ENCODE results near the gene NPSR1. TPM values are rescaled to one million over a fixed set of nuclear protein-coding genes. Genes with fewer than 3 reads are reported as not detected.

The NPSR1 gene
- total and polyA plus RNA-seq, 9 of the 15 experiments (the other 6 are each of a cell fraction or from before 2014, with no cell fraction given) = not detected

DNA sequence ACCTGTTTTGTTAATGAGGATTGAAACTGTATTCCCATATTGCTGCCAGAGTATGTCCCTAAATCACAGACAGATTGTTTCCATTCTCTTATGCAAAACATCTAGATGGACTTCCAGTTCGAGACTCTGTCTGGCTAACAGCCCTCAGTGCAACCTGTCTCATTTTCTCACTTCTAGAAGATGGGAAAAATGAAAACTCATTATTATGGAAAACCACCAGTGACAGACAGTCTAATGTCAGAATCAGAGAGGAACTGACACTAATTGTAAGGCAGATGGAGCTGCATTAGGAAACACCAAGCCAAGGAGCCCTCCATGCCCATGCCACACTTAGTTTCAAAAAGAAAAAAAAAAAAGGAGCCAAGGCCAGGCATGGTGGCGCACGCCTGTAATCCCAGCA lies 61.6 kb downstream of the NPSR1 start:
- no peak for FAIRE-seq
- Histone ChIP-seq H3K9me1 (ENCODE audit: control insufficient read depth, insufficient read depth, low read length) (no peaks in the 10 kb centered on the region), H4K20me1 (replicated peaks; ENCODE audit: control insufficient read depth, insufficient read depth, low read length) (no peaks in the 10 kb centered on the region), H3K4me2 (ENCODE audit: insufficient read depth, low read length) (no peak overlapping the region), H3K4me3 (no peak overlapping the region), H3K27ac (ENCODE audit: extremely low read depth, low read depth, low read length) (no peak overlapping the region), H3K79me2 (ENCODE audit: control insufficient read depth, insufficient read depth, low read length) (no peaks in the 10 kb centered on the region), H3K9me3 (replicated peaks; ENCODE audit: control insufficient read depth, insufficient read depth, low read depth, low read length) (no peaks in the 10 kb centered on the region), H3K36me3 (ENCODE audit: control insufficient read depth, insufficient read depth, low read length) (no peaks in the 10 kb centered on the region), H2AFZ (ENCODE audit: low read depth, low read length) (no peak overlapping the region), H3K4me1 (replicated peaks in 1 of 2; ENCODE audit: control insufficient read depth in 2 of 2, insufficient read depth in 2 of 2, low read length in 2 of 2) (no peaks in the 10 kb centered on the region), H3K27me3 (ENCODE audit: control insufficient read depth in 2 of 2, insufficient read depth in 2 of 2, low read length in 2 of 2) (no peaks in the 10 kb centered on the region), H3K9ac (ENCODE audit: insufficient read depth in 1 of 2, low read depth in 2 of 2, low read length in 2 of 2) (no peak overlapping the region)
- no peak for ATAC-seq
- no TSS peak for BruUV-seq (replicated peaks)
- TF ChIP-seq, protein P1, sequence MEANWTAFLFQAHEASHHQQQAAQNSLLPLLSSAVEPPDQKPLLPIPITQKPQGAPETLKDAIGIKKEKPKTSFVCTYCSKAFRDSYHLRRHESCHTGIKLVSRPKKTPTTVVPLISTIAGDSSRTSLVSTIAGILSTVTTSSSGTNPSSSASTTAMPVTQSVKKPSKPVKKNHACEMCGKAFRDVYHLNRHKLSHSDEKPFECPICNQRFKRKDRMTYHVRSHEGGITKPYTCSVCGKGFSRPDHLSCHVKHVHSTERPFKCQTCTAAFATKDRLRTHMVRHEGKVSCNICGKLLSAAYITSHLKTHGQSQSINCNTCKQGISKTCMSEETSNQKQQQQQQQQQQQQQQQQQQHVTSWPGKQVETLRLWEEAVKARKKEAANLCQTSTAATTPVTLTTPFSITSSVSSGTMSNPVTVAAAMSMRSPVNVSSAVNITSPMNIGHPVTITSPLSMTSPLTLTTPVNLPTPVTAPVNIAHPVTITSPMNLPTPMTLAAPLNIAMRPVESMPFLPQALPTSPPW (CRISPR knock-in tag; IDR thresholded peaks at IDR 0.05) = no peak
- TF ChIP-seq RBM39 (optimal IDR thresholded peaks at IDR 0.05; ENCODE audit: low read depth, low read length) (no peak), RAD51 (IDR thresholded peaks at IDR 0.05; ENCODE audit: borderline replicate concordance, low read depth) (no peak)
- ChIA-PET CTCF (ENCODE audit: low intra/inter-chr PET ratio) (no interaction called here), POLR2A (no interaction called here)
- intact Hi-C loops (cut with micrococcal nuclease) = no loop called here
- in situ Hi-C loops (cut with MboI) = no loop called here
- no peak for DNase-seq (ENCODE audit: extremely low read depth in 1 of 4, low spot score in 3 of 4)
- WGBS (ENCODE audit: insufficient coverage, low coverage, missing lambda C conversion rate) = 0% methylated on average over 1 of the region's 3 CpGs

DNA sequence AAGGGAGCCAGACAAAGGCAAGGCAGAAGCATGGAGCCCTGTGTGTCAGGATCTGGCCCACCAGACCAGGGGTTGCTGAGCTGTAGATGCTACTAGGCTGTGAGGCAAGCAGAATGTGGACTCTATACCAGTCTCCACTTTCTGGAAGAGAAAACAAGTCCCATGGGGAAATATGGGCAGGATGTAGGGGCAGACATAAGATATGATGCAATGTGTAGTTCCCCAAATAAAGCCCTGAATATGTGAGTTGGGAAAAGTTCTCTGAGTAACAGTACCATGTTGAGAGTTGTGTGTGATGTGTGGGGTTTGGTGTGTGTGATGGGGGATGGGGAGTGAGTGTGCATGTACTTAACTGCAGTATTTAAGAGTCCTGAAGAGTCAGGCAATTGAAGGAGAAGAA lies 62.3 kb downstream of the NPSR1 start:
- ATAC-seq (no peak), FAIRE-seq (no peak), DNase-seq (ENCODE audit: extremely low read depth in 1 of 4, low spot score in 3 of 4) (no peak)
- no TSS peak for BruUV-seq (replicated peaks)
- CTCF ChIA-PET (ENCODE audit: low intra/inter-chr PET ratio) = no interaction called here
- Histone ChIP-seq H3K4me1 (replicated peaks in 1 of 2; ENCODE audit: control insufficient read depth in 2 of 2, insufficient read depth in 2 of 2, low read length in 2 of 2) (no peaks in the 10 kb centered on the region), H3K9ac (ENCODE audit: insufficient read depth in 1 of 2, low read depth in 2 of 2, low read length in 2 of 2) (no peak overlapping the region), H3K27me3 (ENCODE audit: control insufficient read depth in 2 of 2, insufficient read depth in 2 of 2, low read length in 2 of 2) (no peaks in the 10 kb centered on the region), H3K27ac (ENCODE audit: extremely low read depth, low read depth, low read length) (no peak overlapping the region), H3K79me2 (ENCODE audit: control insufficient read depth, insufficient read depth, low read length) (no peaks in the 10 kb centered on the region), H3K36me3 (ENCODE audit: control insufficient read depth, insufficient read depth, low read length) (no peaks in the 10 kb centered on the region), H3K9me3 (replicated peaks; ENCODE audit: control insufficient read depth, insufficient read depth, low read depth, low read length) (no peaks in the 10 kb centered on the region), H3K9me1 (ENCODE audit: control insufficient read depth, insufficient read depth, low read length) (no peaks in the 10 kb centered on the region), H3K4me2 (ENCODE audit: insufficient read depth, low read length) (no peak overlapping the region), H2AFZ (ENCODE audit: low read depth, low read length) (no peak overlapping the region), H4K20me1 (replicated peaks; ENCODE audit: control insufficient read depth, insufficient read depth, low read length) (no peaks in the 10 kb centered on the region), H3K4me3 (no peak overlapping the region)
- POLR2A ChIA-PET = interaction anchor here (0.6 kb wide), 1 partner anchor 701 kb away, joined by 3 read pairs; no protein-coding TSS in a partner anchor
- in situ Hi-C loops (cut with MboI) = no loop called here
- intact Hi-C loops (cut with micrococcal nuclease) = no loop called here
- TF ChIP-seq, protein P2, sequence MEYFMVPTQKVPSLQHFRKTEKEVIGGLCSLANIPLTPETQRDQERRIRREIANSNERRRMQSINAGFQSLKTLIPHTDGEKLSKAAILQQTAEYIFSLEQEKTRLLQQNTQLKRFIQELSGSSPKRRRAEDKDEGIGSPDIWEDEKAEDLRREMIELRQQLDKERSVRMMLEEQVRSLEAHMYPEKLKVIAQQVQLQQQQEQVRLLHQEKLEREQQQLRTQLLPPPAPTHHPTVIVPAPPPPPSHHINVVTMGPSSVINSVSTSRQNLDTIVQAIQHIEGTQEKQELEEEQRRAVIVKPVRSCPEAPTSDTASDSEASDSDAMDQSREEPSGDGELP (CRISPR knock-in tag; IDR thresholded peaks at IDR 0.05; ENCODE audit: borderline replicate concordance) = no peak
- TF ChIP-seq RBM15 (IDR thresholded peaks at IDR 0.05; ENCODE audit: insufficient read depth, low read length) (no peak), ATF7 (IDR thresholded peaks at IDR 0.05) (no peak)
- TF ChIP-seq, protein P3, sequence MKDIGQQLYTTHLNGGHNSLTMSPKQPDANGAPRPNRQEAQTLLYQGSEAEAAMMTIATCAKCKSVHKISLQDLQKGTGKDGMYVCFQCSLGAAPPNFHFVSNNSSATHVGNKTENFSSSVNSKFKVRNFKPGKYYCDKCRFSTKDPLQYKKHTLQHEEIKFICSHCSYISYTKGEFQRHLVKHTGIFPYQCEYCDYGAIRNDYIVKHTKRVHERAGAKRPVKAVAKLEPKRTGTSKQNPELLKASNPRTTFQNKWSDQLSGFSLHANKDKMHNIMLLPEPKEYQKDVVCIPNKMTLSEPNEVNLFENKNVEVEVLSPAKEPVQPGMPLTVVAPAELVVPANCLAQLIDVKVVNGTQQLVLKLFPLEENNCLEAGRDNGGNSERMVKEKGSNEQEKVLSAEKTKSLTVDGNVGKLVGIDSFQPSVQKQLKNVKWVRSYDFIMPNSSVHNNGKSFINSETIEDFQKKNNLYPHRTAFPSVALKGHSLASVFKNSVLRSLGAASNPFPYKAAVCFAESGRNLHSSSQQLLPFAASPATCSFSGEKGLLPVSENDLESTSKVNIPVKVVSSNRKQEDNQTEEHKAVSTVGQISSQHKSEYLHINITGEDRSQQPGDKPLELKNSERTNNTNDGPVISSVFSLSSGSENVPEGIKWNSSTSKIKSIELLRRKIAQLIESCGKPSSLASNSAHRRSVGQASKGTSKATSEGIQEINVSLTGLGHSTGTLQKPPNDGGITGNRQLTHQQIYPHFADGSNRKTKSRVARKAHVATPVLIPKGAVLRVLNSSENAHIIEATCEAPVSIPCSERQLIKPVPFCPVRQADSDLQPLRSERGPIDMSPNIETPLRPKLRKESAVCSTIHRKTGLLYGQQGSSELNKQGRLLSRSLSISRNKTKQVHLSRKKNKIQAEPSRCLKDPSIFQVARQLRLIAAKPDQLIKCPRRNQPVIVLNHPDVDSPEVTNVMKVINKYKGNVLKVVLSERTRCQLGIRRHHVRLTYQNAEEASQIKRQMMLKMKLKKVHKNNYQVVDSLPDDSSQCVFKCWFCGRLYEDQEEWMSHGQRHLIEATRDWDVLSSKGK (CRISPR knock-in tag; IDR thresholded peaks at IDR 0.05) = no peak
- TF ChIP-seq, protein P4, sequence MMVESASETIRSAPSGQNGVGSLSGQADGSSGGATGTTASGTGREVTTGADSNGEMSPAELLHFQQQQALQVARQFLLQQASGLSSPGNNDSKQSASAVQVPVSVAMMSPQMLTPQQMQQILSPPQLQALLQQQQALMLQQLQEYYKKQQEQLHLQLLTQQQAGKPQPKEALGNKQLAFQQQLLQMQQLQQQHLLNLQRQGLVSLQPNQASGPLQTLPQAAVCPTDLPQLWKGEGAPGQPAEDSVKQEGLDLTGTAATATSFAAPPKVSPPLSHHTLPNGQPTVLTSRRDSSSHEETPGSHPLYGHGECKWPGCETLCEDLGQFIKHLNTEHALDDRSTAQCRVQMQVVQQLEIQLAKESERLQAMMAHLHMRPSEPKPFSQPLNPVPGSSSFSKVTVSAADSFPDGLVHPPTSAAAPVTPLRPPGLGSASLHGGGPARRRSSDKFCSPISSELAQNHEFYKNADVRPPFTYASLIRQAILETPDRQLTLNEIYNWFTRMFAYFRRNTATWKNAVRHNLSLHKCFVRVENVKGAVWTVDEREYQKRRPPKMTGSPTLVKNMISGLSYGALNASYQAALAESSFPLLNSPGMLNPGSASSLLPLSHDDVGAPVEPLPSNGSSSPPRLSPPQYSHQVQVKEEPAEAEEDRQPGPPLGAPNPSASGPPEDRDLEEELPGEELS (CRISPR knock-in tag; IDR thresholded peaks at IDR 0.05; ENCODE audit: borderline replicate concordance) = no peak

All from K562 (cell line).